ENCODE results near the gene OTUD3.

- TF ChIP-seq CTCF (conservative IDR thresholded peaks at IDR 0.05; ENCODE audit: low read depth, low read length) (no peak), EZH2 (IDR thresholded peaks at IDR 0.05; ENCODE audit: borderline replicate concordance, low read depth, low read length, poor library complexity, severe bottlenecking) (no peak)
These were observed 66.8 kb downstream of the OTUD3 start for GRCh38 chr1:19949016-19949415.

All from A673 (cell line).